OCI-LY3 (cell line): ENCODE results near the gene SIPA1.

Experiments
- H2AFZ ChIP-seq: fragments of 200-600, 300-600 bp; shearing (Covaris generic); 2 replicates; pipeline ENCODE4 v1.6.0; 2014; ENCODE audit warnings: antibody characterized with exemption, low read depth, low read length
- H3K27ac ChIP-seq: fragments of 200-600, 300-600 bp; sonication (generic); 2 replicates; pipeline ENCODE4 v1.5.1; 2014; ENCODE audit warnings: mild to moderate bottlenecking, low read length, moderate library complexity, mixed read lengths
- H3K27me3 ChIP-seq: fragments of 200-600, 300-600 bp; sonication (generic); 2 replicates; pipeline ENCODE4 v1.6.1; 2014; ENCODE audit warnings: low read depth, low read length, mixed read lengths
- H3K36me3 ChIP-seq: fragments of 200-600, 300-600 bp; sonication (generic); replicated peaks from 2 replicates; pipeline ENCODE3; 2014; ENCODE audit warnings: low read depth, low read length, mixed read lengths
- H3K4me1 ChIP-seq: fragments of 300-600, 200-600 bp; sonication (generic); 2 replicates; pipeline ENCODE4 v1.6.1; 2014; ENCODE audit warnings: low read length, mixed read lengths
- H3K4me2 ChIP-seq: fragments of 200-600, 300-600 bp; sonication (generic); 2 replicates; pipeline ENCODE4 v1.6.1; 2014; ENCODE audit warnings: low read length, mixed read lengths
- H3K4me3 ChIP-seq: fragments of 300-600, 200-600 bp; sonication (generic); 2 replicates; pipeline ENCODE4 v1.5.1; 2014; ENCODE audit warnings: antibody characterized with exemption, mild to moderate bottlenecking, low read length, moderate library complexity
- H3K79me2 ChIP-seq: fragments of 300-600, 200-600 bp; shearing (Covaris generic); 2 replicates; pipeline ENCODE4 v1.6.1; 2014; ENCODE audit warnings: mild to moderate bottlenecking, low read length, mixed read lengths
- H3K9ac ChIP-seq: fragments of 300-600, 200-600 bp; shearing (Covaris generic); 2 replicates; pipeline ENCODE4 v1.6.0; 2014; ENCODE audit warnings: mild to moderate bottlenecking, low read length, moderate library complexity
- H3K9me3 ChIP-seq: fragments of 200-600, 300-600 bp; shearing (Covaris generic); 2 replicates; pipeline ENCODE4 v1.6.1; 2014; ENCODE audit warnings: low read length, mixed read lengths; ENCODE audit not compliant: insufficient read depth
- H4K20me1 ChIP-seq: fragments of 200-600, 300-600 bp; sonication (generic); 2 replicates; pipeline ENCODE4 v1.6.1; 2016; ENCODE audit warnings: low read length, mixed read lengths; ENCODE audit not compliant: insufficient read depth
- EZH2phosphoT487 ChIP-seq: fragments of 200-600 bp; shearing (Covaris generic); IDR thresholded peaks from 2 replicates; pipeline ENCODE4 v1.6.1; 2018; ENCODE audit warnings: antibody characterized with exemption, mixed run types, low read depth
- TF ChIP-seq, protein P1 (sequence below): fragments of 200-600, 300-600 bp; sonication (generic); IDR thresholded peaks from 2 replicates; pipeline ENCODE4 v1.5.1; 2014; ENCODE audit warnings: antibody characterized with exemption, low read length, low read depth

Gene SIPA1

DNA sequence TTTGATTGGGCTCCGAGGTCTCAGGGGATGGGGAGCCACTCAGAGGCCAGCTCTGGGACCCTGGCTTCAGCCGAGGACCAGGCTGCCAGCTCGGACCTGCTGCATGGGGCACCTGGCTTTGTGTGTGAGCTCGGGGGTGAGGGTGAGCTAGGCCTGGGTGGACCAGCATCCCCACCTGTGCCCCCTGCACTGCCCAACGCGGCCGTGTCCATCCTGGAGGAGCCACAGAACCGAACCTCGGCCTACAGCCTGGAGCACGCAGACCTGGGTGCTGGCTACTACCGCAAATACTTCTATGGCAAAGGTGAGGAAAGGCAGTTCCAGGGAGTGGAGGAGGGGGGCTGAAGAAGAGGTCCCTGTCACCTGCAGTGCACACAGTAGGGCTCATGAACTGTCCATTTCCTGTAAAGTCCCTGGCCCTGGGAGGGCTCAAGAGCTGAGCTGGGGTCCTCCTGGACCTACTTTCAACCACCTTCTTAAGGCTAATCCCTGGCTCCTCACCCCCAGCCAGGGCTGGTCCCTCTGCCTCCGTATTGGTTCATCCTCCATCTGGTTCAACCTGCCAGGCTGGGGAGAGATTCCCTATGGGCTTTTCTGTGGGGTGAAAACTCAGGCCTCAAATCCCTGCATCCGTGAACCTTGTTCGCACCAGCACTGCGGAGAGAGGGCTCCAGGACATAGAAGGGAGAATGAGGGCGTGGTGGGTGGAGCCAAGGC, 3.6 kb downstream of the SIPA1 start:
- TF ChIP-seq EZH2phosphoT487 = no peak
- TF ChIP-seq, protein P1, sequence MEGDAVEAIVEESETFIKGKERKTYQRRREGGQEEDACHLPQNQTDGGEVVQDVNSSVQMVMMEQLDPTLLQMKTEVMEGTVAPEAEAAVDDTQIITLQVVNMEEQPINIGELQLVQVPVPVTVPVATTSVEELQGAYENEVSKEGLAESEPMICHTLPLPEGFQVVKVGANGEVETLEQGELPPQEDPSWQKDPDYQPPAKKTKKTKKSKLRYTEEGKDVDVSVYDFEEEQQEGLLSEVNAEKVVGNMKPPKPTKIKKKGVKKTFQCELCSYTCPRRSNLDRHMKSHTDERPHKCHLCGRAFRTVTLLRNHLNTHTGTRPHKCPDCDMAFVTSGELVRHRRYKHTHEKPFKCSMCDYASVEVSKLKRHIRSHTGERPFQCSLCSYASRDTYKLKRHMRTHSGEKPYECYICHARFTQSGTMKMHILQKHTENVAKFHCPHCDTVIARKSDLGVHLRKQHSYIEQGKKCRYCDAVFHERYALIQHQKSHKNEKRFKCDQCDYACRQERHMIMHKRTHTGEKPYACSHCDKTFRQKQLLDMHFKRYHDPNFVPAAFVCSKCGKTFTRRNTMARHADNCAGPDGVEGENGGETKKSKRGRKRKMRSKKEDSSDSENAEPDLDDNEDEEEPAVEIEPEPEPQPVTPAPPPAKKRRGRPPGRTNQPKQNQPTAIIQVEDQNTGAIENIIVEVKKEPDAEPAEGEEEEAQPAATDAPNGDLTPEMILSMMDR = no peak
- no peak overlapping the region for H2AFZ ChIP-seq
- peaks cover 32% of the 10 kb centered on the region for H3K4me1 ChIP-seq
- H3K36me3 ChIP-seq = peaks cover 52% of the 10 kb centered on the region
- H4K20me1 ChIP-seq = no peaks in the 10 kb centered on the region
- no peak overlapping the region for H3K4me3 ChIP-seq
- no peak overlapping the region for H3K4me2 ChIP-seq
- H3K79me2 ChIP-seq = peaks cover 27% of the 10 kb centered on the region
- no peaks in the 10 kb centered on the region for H3K9me3 ChIP-seq
- H3K27ac ChIP-seq = no peak overlapping the region
- H3K9ac ChIP-seq = no peak overlapping the region
- H3K27me3 ChIP-seq = no peaks in the 10 kb centered on the region

DNA sequence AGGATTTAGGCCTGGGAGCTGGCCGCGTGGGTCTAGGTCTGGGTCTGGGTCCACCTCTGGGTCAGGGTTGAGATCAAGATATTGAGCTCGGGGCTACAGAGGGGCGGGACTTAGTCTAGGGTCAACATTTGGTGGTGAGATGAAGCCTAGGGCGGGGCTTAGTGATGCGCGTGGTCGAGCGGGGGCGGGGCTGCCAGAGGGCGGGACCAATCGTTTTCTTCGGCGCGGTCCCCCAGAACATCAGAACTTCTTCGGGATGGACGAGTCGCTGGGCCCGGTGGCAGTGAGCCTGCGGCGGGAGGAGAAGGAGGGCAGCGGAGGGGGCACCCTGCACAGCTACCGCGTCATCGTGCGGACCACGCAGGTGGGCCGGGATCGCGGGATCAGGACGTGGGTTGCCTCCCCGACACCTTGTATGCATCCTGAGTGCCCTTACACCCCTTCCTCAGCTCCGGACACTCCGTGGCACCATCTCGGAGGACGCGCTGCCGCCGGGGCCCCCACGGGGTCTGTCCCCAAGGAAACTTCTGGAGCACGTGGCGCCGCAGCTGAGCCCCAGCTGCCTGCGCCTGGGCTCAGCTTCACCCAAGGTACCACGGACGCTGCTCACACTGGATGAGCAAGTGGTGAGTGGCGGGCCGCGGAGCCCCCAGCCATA, 4.2 kb downstream of the SIPA1 start:
- Histone ChIP-seq H3K9ac (no peak overlapping the region), H3K4me2 (no peak overlapping the region), H3K27ac (no peak overlapping the region), H3K4me3 (no peak overlapping the region), H3K4me1 (peaks cover 32% of the 10 kb centered on the region), H2AFZ (no peak overlapping the region), H3K9me3 (no peaks in the 10 kb centered on the region), H3K36me3 (peaks cover 52% of the 10 kb centered on the region), H4K20me1 (no peaks in the 10 kb centered on the region), H3K79me2 (peaks cover 27% of the 10 kb centered on the region), H3K27me3 (no peaks in the 10 kb centered on the region)
- TF ChIP-seq EZH2phosphoT487 = no peak
- TF ChIP-seq, protein P1 = no peak

DNA sequence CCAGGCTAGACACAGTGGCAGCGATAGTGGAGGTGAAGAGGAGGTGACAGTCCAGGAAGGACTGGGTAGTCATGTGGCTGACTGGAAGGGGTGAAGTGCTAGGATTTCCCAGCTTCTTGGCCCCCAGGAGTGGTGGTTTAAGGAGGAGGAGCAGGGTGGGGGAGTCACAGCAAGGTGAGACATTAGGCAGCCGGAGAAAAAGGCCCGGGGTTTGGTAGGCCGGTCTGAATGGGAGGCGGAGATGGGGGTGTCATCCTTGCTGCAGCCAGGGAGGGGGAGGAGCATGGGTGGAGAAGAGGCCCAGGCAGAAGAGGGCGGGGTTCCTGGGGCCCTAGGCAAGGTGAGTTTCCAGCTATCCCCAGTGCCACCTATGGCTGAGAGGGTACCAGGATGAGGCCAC, 6.1 kb downstream of the SIPA1 start:
- no peaks in the 10 kb centered on the region for H3K27me3 ChIP-seq
- no peak overlapping the region for H3K4me2 ChIP-seq
- peaks cover 17% of the 10 kb centered on the region for H3K79me2 ChIP-seq
- H3K9ac ChIP-seq = no peak overlapping the region
- no peak overlapping the region for H2AFZ ChIP-seq
- no peak overlapping the region for H3K4me3 ChIP-seq
- peaks cover 21% of the 10 kb centered on the region for H3K4me1 ChIP-seq
- H3K36me3 ChIP-seq = peaks cover 58% of the 10 kb centered on the region
- no peaks in the 10 kb centered on the region for H4K20me1 ChIP-seq
- TF ChIP-seq EZH2phosphoT487 = no peak
- TF ChIP-seq, protein P1 = no peak
- H3K27ac ChIP-seq = no peak overlapping the region
- H3K9me3 ChIP-seq = no peaks in the 10 kb centered on the region

DNA sequence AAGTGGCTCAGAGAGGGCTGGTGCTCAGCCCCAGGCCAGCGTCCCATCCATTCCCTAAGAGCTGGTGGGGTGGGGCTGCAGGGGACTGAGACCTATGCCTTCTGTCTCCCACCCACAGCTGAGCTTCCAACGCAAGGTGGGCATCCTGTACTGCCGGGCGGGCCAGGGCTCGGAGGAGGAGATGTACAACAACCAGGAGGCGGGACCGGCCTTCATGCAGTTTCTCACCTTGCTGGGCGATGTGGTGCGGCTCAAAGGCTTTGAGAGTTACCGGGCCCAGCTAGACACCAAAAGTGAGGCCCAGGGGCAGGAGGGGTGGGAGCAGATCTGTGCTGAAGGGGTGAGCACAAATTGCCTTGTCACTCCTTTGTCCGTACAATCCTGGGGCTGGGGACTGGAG, 6.9 kb downstream of the SIPA1 start:
- H3K36me3 ChIP-seq = peaks cover 62% of the 10 kb centered on the region
- H3K27ac ChIP-seq = no peak overlapping the region
- TF ChIP-seq, protein P1 = no peak
- no peak for TF ChIP-seq EZH2phosphoT487

More for the DNA sequence above, 6.9 kb downstream of the SIPA1 start:
- Histone ChIP-seq H2AFZ (no peak overlapping the region), H4K20me1 (no peaks in the 10 kb centered on the region), H3K4me2 (no peak overlapping the region), H3K4me1 (peaks cover 12% of the 10 kb centered on the region), H3K79me2 (peaks cover 14% of the 10 kb centered on the region), H3K4me3 (no peak overlapping the region), H3K9me3 (no peaks in the 10 kb centered on the region), H3K9ac (no peak overlapping the region), H3K27me3 (no peaks in the 10 kb centered on the region)
